Renal pelvis (tissue), 4 donors: Measurements from ENCODE around the gene COIL. TPM values are rescaled to one million over a fixed set of nuclear protein-coding genes. Genes with fewer than 3 reads are reported as not detected.
"Not testable (repeated sequence)": the region's sequence is repeated elsewhere in the genome, so short reads cannot be mapped to it uniquely, and the experiment has no call there.

Experiments used
- DNase-seq: peaks from one replicate; pipeline ENCODE4 v3.0.0-alpha.2; 2013
- polyA plus RNA-seq, 3 donors: library from polyadenylated mRNA; unstranded; fragments of 120-200 nt; gene quantifications; one replicate each; pipeline ENCODE4 v1.2.1, GENCODE V29; 2013; ENCODE audit not compliant: insufficient read length in 3 of 3

COIL gene
- polyA plus RNA-seq, 3 donors = 28.4 to 30.3 (median 30.2) TPM

DNA sequence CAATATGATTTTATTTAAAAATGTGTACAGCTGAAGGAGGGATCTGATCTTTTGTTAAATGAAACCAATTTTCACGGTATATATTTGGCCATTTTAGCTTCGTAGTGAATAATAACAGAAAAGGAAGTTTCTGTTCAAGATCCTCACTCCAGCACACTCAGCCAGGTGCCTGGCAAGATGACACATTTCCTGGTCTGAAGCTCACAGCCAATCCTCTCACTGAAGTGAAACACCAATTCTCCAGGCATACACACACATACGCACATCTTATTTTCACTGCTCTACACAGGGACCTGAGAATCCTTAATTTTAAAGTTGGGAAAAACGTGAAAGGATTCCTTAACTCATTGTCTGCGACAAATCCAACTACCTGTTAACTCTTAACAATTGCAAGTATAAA, 22.6 kb downstream of the COIL start:
- not testable (repeated sequence) for DNase-seq

DNA sequence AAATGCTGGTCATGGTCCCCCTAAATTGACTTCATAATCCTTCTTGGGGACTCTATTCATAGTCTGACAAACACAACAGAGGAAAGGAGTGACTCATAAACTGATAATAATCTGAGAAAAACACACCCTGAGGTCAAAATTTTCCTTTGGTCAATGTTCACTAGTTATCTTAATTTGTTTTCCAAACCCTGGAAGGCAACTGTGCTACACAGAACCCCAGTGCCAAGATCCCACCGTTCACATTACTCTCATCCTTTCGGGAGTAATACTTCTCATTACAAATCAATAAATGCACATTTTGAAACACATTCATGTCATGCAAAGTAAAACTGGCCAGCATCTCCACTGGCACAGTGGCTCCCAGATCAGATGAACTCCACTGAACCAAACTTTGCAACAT, 23.2 kb downstream of the COIL start:
- no peak for DNase-seq

DNA sequence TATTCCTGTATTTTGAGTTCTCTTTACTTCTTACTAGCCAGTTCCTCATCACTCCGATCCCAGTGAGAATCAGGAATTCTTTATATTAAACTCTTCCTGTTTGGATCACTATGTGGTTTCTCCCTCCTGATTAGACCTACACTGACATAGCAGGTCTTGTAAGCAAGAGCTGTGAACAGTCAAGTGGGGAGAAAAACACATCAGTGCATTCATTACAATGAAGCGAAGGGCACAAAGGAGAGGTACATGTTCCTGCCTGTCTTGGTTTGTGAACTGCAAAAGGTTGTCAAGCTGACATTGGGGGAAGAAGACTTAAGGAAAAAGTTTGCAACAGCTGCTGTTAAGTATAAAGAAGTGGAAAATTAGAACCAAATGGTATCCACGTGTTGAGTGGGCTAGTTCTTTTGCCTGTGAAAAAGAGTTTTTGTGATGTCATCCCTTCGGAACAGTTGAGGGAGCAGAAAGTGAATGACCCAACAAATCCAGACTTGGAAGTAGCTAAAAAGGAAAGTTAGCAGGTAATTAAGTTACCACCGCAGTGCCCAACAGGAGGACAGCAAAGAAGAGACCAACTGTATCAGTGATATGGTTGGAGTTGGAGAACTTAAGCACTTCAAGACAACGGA, 24.0 kb downstream of the COIL start:
- no peak for DNase-seq

DNA sequence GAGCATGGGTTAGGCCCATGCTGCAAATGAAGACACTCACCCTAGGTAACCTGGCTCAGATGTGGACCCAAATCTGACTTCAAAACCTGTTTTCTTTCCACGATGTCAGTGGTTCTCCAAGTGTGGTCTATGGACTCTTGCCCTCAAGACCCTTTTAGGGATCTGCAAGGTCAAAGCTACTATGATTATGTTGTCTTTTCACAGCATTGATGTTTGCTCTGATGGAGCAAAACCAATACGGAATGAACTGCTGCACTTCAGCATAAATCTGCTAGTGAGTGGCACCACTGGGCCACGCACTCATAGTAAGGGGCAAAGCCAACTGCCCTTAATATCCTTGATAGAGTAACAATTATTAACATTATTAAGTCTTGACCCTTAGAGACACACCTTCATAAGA, 25.4 kb downstream of the COIL start:
- no peak for DNase-seq

DNA sequence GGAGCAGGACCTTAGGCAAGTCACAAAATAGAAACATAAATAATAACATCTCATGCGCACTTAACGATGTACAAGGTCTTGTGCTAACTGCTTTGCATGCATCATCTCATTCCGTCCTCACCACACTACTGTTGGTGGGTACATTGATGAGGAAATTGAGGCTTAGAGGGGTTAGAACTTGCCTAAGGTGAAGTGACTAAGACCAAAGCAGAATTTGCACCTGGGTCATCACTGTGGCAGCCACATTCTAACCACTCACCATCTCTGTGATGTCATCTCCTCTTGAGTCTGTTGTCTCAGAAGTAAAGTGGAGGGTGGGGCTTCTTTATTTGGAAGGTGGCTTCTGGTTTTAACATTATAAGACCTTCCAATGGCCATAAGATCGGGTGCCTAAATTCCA, 26.6 kb downstream of the COIL start:
- DNase-seq = no peak

DNA sequence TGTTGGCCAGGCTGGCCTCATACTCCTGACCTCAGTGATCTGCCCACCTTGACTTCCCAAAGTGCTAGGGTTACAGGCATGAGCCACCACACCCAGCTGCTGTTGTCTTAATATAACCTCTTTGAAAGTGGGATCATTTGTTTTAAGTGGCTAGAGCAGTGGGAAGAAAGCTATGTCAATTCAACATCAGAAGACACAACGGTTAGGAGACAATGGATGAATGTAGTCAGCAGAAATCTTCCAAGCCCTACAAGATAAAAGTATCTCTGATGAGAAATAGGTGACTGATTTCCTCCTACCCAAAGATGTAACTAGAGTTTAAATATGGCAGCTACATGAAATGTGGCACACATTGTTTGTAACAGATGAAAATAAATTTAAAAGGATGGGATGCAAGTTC, 27.0 kb downstream of the COIL start:
- DNase-seq = no peak

DNA sequence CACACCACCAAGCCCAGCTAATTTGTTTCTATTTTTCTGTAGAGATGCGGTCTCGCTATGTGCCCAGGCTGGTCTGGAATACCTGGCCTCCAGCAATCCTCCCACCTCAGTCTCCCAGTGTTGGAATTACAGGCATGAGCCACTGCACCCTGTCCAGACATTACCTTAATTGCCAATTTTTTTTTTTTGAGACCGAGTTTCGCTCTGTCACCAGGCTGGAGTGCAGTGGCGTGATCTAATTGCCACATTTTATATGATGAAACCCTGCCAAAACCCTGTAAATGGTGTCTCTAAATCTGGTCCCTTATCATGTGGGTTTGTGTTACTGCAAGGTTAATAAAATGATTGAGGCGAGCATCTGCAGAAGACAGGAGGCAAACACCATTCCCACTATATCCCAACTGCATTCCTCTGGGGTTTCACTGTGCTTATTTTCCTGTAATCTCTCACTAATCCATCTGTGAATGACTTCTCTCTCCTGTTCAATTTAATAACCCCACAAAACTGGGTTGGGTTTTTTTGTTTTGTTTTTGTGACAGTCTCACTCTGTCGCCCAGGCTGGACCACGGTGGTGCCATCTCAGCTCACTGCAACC, 27.6 kb downstream of the COIL start:
- DNase-seq = no peak

DNA sequence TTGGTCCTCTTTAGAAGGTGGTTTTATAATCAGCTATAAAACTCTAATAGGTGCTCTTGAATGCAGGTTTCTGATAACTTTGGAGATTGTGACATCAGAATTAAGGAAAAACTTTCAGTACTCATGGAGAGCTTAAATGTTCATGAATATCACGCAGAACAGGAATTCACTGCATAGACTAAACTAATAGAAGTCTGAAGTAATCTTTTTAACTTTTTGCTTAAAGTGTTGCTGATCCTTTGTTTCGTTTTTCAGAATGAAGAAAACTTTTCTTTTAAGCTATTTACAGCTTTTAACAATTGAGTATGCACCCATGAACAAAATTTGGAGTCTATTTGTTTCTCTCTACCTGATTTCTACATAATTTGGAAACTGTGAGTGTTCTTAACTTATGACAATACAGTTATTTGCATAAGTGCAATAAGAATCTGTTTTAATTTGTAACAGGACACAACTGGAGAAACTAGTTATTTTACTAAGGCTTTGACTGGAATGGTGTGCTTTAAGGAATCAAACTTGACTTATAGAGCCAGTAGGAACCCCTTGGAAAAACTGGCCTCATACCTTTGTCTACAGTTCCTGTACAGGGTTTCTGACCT, 30.0 kb downstream of the COIL start:
- DNase-seq = no peak

DNA sequence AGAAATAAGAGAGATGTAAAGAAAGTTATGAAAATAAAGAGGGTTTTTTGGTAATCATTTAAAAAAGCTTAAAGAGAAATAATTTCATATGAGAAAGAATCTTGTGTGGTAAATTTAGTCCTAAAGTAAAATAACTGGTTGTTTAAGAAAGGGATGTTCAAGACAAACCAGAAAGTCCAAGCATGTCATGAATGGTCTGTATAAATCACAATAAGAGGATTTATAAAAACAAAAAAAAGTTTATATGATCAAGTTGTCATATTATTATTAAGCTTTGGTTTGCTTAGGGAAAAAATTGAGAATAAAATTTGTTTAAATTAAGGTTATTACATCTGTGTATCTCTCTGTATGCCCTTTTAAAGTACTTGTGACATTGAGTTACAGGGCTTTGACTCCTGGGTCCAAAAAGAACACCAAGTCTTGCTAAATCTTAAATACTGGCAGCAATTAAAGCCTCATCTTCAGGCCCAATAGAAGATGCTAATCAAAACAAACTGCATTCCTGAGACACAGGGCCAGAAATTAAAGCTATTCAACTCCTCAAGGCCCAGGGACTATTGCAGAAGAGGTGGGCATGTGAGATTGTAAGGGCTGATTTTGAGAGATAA, 31.4 kb downstream of the COIL start:
- DNase-seq = peak; percentile 2

DNA sequence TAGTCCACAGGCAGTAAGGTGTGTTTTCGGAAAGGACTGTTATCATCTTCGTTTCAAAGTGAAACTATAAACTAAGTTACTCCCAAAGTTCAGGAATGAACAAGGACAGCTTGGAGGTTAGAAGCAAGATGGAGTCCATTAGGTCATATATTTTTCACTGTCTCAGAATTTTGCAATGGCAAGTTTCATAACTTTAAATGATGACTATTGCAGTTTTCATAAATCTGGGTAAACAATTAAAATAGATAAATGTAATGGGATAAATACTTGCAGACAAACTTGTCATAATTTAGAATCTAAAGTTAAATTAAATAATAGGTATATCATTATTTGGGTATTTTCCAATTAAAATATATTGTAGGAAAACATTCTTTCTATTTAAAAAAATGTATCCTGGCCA, 32.3 kb downstream of the COIL start:
- no peak for DNase-seq

DNA sequence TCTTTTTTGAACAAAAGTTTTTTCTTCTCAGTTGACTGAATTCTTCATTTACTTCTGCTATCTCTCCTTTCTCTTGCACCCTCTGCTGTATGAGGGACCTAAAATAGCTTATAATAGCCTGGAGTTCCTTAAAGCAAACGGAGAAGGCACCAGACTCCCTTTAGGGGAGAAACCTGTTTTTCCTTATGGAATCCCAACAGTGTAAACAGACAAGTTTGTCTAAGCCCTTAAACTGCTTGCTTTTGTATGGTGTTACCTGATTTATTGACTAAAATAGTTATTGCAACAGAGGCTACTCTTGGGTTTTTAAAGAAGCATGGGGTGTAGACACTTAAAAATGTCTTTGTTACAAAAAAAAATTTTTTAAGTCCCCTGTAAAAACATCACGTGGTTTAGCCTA, 34.1 kb downstream of the COIL start:
- DNase-seq = no peak

DNA sequence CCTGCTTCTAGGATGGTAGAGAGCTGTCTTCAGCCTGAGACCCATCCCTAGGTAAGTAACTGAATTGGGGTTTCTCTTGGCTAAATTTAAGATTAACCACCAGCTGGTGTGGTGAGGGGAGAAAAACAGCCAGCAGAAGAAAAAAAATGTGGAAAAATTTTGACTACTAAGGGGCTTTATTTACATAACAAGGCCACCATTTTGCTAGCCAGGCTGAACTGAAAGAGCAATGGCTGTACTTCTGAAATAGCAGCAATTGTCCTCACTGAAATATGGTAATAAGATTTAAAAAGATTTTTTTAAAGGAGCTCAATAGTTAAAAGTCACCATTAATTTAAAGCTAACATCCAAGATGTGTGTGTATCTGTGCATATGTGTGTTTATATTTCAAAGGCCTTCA, 34.6 kb downstream of the COIL start:
- DNase-seq = no peak

DNA sequence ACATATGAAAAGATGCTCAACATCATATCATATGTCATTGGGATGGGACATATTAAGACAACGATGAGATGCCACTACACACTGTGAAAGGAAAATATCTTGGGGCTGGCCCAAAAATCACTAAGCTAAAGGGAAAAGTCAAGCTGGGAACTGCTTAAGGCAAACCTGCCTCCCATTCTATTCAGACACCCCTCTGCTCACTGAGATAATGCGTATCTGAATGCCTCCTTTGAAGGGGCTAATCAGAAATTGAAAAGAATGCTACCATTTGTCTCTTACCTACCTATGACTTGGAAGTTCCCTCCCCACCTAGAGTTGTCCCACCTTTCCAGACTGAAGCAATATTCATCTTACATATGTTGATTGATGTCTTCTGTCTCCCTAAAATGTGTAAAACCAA, 35.8 kb downstream of the COIL start:
- DNase-seq = no peak

DNA sequence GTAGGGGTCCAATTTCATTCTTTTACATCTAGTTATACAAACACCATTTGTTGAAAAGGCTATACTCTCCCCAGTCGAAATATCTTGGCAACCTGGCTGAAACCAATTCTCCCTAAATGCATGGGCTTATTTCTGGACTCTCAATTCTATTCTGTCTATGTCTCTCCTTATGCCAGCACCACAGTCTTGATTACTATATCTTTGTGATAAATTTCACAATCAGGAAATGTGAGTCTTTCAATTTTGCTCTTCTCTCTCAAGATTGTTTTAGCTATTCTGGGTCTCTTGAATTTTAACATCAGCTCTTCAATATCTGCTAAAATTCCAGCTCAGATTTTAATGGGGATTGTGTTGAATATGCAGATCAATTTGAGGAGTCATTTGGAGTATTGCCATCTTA, 41.1 kb downstream of the COIL start:
- no peak for DNase-seq

DNA sequence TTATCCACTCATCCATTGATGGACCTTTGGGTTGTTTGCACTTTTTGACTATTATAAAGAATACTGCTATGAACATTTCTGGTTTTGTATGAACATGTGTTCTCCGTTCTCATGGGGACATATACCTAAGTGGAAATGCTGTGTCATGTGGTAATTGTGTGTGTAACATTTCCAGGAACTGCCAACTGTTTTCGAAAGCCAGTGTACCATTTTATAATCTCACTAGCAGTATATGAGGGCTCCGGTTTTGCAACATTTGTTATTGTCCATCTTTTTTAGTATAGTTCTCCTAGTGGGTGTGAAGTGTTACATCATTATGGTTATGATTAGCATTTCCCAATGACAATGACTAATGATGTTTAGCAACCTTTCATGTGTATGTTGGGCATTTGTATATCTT, 41.9 kb downstream of the COIL start:
- DNase-seq = no peak

DNA sequence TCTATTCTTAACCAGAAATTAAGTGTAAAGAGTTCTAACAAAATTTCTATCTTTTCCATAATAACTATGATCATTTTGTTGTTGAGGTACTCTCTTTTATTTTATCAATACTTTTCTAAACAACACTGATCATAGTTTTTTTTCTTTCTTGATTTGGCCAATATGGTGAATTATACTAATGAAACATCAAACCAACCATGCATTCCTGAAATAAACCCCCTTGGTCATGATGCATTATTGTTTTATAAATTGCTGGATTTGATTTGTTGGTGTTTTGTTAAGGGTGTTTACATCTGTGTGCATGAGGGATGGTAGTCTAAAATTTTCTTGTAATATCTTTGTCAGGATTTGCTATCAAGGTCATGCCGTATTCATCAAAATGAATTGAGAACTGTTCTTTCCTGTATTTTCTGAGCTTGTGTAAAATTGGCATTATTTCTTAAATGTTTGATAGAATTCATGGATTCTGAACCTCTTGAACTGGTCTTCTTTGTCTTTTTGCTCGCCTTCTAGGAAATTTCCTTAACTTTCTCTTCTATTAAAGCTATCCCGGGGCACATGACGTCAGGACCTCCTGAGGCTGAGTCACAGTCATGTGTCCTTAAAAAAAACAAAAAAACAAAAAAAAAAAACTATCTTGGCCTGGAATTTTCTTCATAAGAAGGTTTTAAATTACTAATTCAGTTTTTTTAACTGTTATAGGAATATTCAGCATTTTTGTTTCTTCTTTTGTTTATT, 43.1 kb downstream of the COIL start:
- no peak for DNase-seq

DNA sequence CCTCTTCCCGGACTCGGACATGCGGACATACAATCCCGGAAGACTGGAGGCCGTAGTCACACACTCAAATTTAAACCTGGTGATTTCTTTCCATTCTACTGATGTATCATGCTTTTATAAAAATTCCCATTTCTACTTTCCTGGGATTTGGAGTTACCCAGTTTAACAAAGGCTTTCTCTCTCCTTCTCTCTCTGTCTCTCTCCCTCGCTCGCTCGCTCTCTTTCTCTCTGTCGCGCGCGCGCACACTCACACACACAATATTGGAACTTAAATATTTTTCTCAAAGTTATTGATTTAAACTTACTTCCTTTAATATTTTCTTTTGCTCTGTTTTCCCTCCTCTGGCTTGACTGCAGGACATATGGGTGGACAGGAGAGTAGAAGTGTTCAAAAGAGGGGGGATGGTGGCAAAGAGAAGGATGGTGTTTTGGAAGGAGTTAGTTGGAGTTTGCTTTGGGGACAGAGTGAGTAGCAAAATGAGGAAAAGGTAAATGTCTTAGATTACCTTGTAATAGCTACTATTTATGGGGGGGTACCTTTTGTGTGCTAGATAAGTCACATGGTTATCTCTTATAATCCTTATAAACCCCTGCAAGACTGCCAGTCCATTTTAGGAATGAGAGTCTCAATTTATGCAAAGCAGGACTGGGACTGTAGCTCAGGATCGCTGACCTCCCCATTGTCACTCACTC, 46.1 kb downstream of the COIL start:
- DNase-seq = no peak

DNA sequence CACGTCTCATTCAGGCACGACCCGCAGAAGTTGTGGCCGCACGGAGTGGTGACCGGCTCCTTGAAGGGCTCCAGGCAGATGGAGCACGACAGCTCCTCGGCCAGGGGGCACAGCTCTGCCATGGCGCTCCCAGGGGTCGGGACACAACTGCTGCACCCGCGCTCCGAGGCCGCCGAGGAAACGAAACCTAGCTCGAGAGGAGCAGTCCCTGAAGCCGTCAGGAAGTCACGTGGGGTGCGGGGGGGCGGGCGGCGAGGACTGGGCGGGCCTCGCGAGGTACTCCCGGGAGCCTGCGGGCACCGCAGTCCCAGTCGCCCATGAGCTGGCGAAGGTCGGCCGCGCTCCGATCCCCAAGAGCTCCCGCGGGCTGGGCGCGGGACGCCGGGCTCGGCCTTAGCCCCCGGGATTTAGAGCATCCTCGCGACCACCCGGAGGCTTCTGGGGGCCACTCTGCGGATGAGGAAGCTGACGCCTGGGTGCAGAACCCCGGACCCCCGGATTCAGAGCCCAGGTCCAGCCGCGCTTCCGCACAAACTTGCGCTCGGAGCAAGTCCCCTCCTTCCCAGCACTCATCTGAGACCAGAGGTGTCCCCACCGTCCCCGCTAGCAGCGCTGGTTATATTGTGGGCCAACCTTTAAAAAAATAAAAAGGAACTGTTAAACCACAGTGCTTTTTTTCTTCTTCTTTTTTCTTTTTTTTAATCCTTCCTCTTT, 46.8 kb downstream of the COIL start, which contains the start of gene TRIM25:
Gene TRIM25, minus strand, starts transcription at position 183 of the 714 bp plus-strand sequence. Its CDS starts 61 bp downstream, at position 122.
- peak; percentile 86 for DNase-seq

DNA sequence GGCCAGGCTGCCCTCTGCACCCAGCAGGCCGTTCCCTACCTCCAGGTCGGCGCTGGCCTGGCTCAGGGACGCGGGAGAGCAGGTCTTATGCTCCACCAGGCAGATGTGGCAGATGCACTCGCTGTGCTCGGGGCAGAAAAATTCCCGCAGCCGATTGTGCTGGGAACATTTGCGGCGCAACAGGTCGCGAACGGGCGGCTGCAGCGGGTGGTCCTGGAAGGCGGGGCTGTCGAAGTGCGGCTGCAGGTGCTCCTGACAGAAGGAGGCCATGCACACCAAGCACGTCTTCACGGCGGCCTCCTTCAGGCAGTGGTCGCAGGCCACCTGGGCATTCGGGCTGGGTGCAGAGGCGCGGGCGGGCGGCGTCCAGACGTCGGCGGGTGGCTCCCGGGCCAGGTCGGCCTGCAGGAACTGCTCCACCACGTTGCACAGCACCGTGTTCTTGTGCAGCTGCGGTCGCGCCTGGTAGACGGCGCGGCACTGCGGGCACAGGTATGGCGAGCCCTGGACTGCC, 47.4 kb downstream of the COIL start:
- DNase-seq = peak; percentile 15

DNA sequence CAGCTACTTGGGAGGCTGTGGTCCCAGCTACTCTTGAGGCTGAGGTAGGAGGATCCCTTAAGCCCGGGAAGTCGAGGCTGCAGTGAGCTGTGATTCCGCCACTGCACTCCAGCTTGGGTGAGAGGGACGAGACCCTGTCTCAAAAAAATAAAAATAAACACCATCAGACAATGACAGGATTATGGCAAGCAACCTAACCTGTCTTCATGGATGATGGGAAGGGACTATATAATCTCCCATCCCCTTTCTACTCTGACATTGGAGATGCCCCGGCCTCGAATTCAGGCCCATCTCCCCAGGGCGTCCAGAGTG, 47.9 kb downstream of the COIL start:
- DNase-seq = no peak
